DMS114 treated with DMSO at 0.1 percent for 48 hours (cell line): ENCODE results near the gene POGZ.
A peak's percentile ranks its signal among the peaks of the same experiment; 100 is the strongest.
"Not testable (repeated sequence)": the region's sequence is repeated elsewhere in the genome, so short reads cannot be mapped to it uniquely, and the experiment has no call there.

Experiments
- DNase-seq: peaks from one replicate; lab custom pipeline; 2025; ENCODE audit not compliant: unreplicated experiment; lab: John Stamatoyannopoulos, UW

Gene POGZ

GRCh38 chr1:151478140-151478812, 19.0 kb upstream of the POGZ start:
- DNase-seq: no peak

GRCh38 chr1:151477066-151477465, 17.8 kb upstream of the POGZ start:
- no peak for DNase-seq

GRCh38 chr1:151476083-151476482, 16.8 kb upstream of the POGZ start:
- no peak for DNase-seq

- DNase-seq: no peak
Measured at GRCh38 chr1:151475175-151475574, 15.9 kb upstream of the POGZ start.

- no peak for DNase-seq
Measured at GRCh38 chr1:151474745-151475144, 15.5 kb upstream of the POGZ start.

GRCh38 chr1:151472856-151473731, 13.8 kb upstream of the POGZ start:
- DNase-seq: peak; percentile 66

- no peak for DNase-seq
Measured at GRCh38 chr1:151465026-151465425, 5.7 kb upstream of the POGZ start.

- no peak for DNase-seq
Measured at GRCh38 chr1:151461694-151462093, 2.4 kb upstream of the POGZ start.

GRCh38 chr1:151458802-151459330, 428 bp downstream of the POGZ start:
- DNase-seq: peak; percentile 71

- DNase-seq: peak; percentile 89
Measured at GRCh38 chr1:151457911-151458801, 1.1 kb downstream of the POGZ start.

- no peak for DNase-seq
Measured at GRCh38 chr1:151455966-151456365, 3.3 kb downstream of the POGZ start.

- no peak for DNase-seq
Measured at GRCh38 chr1:151455231-151455630, 4.1 kb downstream of the POGZ start.

GRCh38 chr1:151447696-151448095, 11.6 kb downstream of the POGZ start:
- DNase-seq: no peak

- DNase-seq: no peak
Measured at GRCh38 chr1:151444783-151445177, 14.5 kb downstream of the POGZ start.

GRCh38 chr1:151443846-151444782, 15.2 kb downstream of the POGZ start:
- DNase-seq: peak; percentile 74

GRCh38 chr1:151437396-151437795, 21.9 kb downstream of the POGZ start:
- not testable (repeated sequence) for DNase-seq

- DNase-seq: no peak
Measured at GRCh38 chr1:151436985-151437384, 22.3 kb downstream of the POGZ start.

GRCh38 chr1:151435174-151435573, 24.1 kb downstream of the POGZ start:
- no peak for DNase-seq

- DNase-seq: not testable (repeated sequence)
Measured at GRCh38 chr1:151433827-151434226, 25.5 kb downstream of the POGZ start.

GRCh38 chr1:151428068-151428467, 31.2 kb downstream of the POGZ start:
- no peak for DNase-seq
